ENCODE measurements around the gene PDCD1.
"Not testable (repeated sequence)": the region's sequence is repeated elsewhere in the genome, so short reads cannot be mapped to it uniquely, and the experiment has no call there.

- not testable (repeated sequence) for TF ChIP-seq SUZ12 (IDR thresholded peaks at IDR 0.05); HDGF (IDR thresholded peaks at IDR 0.05; ENCODE audit: borderline replicate concordance); L3MBTL2 (conservative IDR thresholded peaks at IDR 0.05); ELF4 (IDR thresholded peaks at IDR 0.05); FOXM1 (IDR thresholded peaks at IDR 0.05; ENCODE audit: borderline replicate concordance); BHLHE40 (IDR thresholded peaks at IDR 0.05; ENCODE audit: borderline replicate concordance)
- TF ChIP-seq, protein P1, sequence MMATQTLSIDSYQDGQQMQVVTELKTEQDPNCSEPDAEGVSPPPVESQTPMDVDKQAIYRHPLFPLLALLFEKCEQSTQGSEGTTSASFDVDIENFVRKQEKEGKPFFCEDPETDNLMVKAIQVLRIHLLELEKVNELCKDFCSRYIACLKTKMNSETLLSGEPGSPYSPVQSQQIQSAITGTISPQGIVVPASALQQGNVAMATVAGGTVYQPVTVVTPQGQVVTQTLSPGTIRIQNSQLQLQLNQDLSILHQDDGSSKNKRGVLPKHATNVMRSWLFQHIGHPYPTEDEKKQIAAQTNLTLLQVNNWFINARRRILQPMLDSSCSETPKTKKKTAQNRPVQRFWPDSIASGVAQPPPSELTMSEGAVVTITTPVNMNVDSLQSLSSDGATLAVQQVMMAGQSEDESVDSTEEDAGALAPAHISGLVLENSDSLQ (IDR thresholded peaks at IDR 0.05): not testable (repeated sequence)
Observed at GRCh38 chr2:241875754-241876527, 17.2 kb upstream of the PDCD1 start.

All from HEK293T (cell line).